ENCODE results near the gene SNX10.

Gene SNX10

DNA sequence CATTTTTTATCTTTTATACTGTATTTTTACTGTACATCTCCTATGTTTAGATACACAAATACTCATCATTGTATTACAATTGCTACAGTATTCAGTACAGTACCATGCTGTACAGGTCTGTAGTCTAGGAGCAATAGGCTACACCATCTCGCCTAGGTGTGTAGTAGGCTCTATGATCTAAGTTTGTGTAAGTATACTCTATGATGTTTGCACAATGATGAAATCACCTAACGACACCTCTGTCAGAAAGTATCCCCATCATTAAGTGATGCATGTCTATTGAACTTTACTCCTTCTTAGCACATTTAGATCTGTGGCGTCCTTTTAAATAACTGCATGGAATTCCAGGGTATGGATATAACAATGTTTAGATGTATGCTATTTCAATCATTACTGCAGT lies 112.0 kb downstream of the SNX10 start:
- no peak overlapping the region for H3K27ac ChIP-seq
- TF ChIP-seq ZFX (IDR thresholded peaks at IDR 0.05): no peak
- TF ChIP-seq, protein P1, sequence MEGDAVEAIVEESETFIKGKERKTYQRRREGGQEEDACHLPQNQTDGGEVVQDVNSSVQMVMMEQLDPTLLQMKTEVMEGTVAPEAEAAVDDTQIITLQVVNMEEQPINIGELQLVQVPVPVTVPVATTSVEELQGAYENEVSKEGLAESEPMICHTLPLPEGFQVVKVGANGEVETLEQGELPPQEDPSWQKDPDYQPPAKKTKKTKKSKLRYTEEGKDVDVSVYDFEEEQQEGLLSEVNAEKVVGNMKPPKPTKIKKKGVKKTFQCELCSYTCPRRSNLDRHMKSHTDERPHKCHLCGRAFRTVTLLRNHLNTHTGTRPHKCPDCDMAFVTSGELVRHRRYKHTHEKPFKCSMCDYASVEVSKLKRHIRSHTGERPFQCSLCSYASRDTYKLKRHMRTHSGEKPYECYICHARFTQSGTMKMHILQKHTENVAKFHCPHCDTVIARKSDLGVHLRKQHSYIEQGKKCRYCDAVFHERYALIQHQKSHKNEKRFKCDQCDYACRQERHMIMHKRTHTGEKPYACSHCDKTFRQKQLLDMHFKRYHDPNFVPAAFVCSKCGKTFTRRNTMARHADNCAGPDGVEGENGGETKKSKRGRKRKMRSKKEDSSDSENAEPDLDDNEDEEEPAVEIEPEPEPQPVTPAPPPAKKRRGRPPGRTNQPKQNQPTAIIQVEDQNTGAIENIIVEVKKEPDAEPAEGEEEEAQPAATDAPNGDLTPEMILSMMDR (conservative IDR thresholded peaks at IDR 0.05): no peak

DNA sequence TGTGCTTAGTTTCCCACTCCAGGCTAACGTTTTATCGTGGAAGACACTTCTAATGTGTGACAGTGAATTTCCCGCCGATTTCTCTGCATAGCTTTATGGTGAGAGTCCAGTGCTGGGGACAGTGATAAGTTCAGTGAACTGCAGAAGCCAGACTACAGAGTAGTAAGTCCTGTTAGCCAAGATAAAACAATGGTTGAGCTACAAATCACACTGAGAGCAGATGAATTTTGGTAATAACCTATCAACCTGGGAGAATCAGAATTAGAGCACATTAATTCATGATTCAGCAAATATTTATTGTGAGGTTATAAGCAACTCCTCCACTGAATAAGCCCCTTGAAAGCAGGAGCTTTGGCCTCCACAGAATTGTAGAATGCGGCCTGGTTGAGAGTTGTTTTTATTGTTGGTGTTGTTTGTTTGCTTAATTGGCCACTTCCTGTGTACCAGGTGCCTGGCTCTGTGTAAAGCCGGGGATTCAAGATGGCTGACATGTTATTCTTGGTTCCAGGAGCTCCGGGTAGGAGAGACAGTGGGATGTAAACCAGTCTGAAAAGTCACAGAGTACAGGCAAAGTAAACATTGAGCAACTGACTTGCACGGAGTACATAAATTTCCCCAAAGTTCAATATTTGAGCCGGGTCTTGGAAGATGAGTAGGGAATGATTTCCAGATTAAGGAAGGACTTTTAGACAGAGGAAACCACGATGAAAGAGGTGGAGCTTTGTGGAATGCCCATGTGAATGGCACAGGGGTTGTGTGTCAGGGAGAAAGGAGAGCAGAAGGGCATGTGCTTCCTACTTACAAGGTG lies 112.7 kb downstream of the SNX10 start:
- H3K27ac ChIP-seq: peak overlapping the region; percentile 29; the same call in 1 of the 2 replicates
- no peak for TF ChIP-seq ZFX (IDR thresholded peaks at IDR 0.05)
- TF ChIP-seq, protein P1 (conservative IDR thresholded peaks at IDR 0.05): no peak

DNA sequence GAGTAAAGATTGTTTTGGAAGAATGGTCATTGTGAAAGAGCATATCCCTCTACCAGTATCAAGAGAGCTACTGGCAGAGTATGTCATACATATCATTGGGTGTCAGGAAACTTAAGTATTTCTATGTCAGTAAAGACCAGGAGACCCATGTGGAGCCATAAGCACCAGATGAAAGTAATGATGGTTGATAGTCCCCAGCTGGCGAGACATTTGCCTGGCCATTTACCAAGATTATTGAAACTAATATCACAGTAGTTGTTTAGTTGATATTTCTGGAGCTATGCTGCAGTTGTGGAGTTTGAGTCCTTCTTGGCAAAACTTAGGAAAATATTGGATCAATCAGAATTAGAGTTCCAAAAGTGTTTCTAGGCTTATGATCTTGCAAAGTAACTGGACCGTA lies 114.8 kb downstream of the SNX10 start:
- TF ChIP-seq, protein P1 (conservative IDR thresholded peaks at IDR 0.05): no peak
- TF ChIP-seq ZFX (IDR thresholded peaks at IDR 0.05): no peak
- no peak overlapping the region for H3K27ac ChIP-seq

DNA sequence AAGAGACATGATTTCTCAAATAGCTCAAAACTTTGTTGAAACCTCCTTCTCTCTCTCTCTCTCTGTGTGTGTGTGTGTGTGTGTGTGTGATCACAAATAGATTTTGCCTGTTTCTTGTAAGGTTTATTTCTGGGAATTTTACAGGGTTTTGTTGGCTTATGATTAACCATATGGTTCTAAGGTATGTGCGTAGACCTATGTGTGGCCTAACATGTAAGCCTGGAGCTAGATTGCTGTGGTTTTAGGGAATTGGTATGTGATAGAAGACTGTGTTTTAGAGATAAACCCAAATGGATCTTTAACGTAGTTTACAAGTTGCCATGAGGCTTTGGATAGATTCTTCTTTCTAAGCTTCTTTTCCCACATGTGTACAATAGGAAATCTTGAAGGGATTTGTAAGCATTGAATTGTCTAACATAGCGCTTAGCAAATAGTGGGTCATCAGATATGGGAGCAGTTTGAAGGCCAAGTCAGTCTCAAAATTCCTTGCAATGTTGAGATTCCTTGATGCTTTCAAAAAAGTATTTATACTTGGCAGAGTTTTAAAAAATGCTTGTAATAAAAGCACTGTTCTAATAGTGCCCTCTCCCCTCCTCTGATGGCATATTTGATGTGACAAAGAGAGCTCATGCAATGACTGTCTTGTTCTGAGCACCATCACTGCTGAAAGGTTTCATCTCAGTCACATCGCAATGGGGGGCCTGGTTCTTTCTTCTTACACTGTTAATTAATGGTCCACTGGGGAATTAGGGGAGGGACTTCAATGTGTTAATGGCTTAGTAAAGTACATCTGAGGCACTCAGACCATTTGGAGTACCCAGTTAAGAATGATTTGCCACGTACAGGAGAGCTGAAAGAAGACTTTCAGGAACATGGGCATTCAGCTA lies 118.2 kb downstream of the SNX10 start:
- no peak overlapping the region for H3K27ac ChIP-seq
- TF ChIP-seq, protein P1 (conservative IDR thresholded peaks at IDR 0.05): no peak
- TF ChIP-seq ZFX (IDR thresholded peaks at IDR 0.05): no peak

DNA sequence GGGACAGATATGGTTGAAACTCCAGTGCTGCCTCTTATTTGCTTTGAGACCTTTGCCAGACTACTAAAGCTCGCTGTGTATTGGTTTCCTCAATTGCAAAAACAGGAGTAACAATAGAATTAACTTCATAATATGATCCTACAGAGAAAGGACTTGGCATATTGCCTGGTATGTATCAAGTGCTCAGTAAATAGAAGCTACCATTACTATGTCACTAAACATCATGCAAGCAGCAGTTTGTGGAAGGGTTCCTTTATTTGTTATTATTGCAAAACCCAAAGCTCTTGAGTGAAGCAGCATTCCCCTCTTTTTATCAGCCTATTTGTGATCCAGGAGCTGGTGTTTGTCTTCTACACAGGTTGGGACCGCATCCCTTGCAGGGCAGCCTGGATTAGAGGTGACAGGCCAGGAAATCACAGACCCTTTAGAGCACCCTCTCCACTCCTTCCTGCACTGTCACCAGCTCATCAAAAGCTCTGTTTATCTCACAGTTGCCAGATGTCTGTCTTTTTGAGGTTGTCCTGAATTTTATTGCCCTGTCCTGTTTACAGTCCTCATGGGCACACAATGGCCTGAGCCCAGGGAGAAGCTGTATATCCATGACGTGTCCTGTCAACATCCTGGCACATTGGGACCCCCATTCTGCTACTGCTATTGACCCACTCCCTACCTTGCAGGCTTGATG lies 121.5 kb downstream of the SNX10 start:
- peak overlapping the region; percentile 53 for H3K27ac ChIP-seq
- TF ChIP-seq, protein P1 (conservative IDR thresholded peaks at IDR 0.05): no peak
- TF ChIP-seq ZFX (IDR thresholded peaks at IDR 0.05): no peak

DNA sequence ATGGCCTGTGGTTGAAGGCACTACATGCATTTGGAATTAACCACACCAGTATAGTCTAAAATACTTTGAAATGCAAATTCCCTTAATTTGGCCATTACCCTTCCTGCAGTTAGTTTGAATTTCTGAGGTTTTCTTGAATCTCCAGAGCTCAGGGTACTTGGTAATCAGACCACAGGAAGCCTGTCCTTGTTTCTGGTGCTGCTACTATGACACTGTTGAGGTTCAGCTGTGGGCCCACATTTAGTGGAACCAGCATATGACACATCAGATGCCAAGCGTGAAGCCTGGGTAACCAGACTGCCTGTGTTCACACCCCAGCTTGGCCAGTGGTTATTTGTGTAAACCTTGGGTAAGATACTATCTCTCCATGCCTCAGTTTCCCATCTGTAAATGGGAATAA lies 124.3 kb downstream of the SNX10 start:
- TF ChIP-seq, protein P1 (conservative IDR thresholded peaks at IDR 0.05): no peak
- no peak for TF ChIP-seq ZFX (IDR thresholded peaks at IDR 0.05)
- no peak overlapping the region for H3K27ac ChIP-seq
